Hepatic stellate cell (primary cell): ENCODE results near the gene C5orf15.
"Not testable (repeated sequence)": the region's sequence is repeated elsewhere in the genome, so short reads cannot be mapped to it uniquely, and the experiment has no call there.

ENCODE experiments used
- DNase-seq: peaks from one replicate; pipeline ENCODE4 v3.0.0; 2011; ENCODE audit warnings: low spot score

Gene C5orf15

DNA sequence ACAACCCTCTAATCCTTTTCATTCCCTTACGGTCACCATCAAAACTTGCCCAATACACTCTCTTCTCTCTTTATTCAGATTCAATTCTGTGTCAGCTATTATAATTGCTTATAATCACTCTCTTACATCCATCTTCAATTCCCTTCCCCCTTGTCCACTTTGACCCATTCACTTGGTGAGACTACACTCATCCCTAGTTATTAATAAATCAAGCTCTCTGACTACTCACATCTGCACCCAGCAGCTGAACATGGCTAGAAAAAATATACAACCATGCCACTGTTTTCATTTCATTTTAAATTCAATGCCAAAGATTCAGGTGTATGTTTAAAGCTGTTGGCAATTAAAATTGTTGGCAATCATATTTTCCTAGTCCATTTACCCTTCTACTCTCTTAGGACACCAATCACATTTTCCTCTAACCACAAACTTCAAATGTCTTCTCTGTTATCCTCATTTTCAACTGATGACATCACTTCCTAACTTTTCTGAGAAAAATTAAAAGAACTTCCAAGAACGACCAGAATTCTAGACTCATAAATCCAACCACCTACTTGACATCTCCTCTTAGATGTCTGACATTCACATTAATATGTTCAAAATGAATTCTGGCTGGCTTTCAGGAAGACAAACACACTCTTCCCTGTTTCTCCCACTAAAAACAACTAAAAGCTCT lies 5.5 kb downstream of the C5orf15 start:
- peak; percentile 50 for DNase-seq

DNA sequence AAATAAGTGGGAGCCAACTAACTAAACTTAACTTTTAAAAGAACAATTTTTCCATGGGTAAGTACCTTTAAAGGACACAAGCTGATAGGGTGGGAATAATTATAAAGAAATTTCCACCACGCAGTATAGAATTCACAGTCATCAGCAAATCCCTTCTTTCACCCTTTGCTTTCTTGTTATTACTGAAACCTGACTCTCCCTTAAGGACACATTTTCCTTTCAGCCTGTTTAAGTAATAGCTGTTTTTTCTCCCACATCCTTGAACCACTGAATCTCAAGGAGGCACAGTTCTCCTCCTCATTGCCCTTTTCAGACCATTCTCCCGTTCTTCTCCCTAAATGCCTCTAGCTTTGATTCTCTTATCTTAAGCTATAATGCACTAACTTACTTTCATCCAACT lies 6.3 kb downstream of the C5orf15 start:
- DNase-seq, result no peak

DNA sequence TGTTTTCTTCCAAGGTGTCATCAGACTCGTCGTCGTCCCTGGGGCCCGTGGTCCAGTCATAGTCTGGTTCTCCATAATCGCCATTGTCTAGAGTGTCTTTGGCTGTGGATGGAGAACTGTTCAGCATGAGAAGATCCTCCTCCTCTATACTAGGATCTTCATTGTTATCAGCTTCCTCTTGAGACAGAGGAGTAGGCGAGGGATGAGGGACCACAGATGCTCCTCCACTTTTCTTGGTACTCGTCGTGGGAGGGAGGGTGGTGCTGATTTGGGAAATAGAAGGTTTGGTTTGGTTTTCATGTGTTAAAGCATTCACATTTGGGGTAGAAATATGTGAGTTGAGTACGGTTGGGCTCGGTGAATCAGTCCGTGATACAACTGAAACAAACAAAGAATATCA lies 8.8 kb downstream of the C5orf15 start:
- DNase-seq, result no peak

DNA sequence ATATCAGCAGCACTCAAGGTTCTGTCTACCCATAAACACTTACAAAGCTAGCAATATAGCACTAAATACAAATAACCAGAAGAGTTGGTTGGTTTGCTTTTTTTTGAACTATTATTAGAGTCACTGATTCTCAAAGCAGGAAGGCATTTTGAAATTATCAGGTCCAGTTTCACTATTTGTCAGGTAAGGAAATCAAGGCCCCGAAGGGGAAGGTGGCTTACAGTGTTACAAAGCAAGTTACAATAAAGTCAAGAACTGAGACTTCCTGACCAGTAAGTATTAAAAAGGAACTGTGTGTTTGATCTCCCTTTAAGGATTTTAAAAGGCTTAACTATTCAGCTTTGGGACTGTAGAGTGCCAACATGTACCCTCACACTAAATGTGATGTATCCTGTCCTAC lies 10.8 kb downstream of the C5orf15 start:
- no peak for DNase-seq

GRCh38 chr5:133957080-133957479 lies 11.3 kb downstream of the C5orf15 start:
- no peak for DNase-seq

GRCh38 chr5:133956196-133956595 lies 12.2 kb downstream of the C5orf15 start:
- not testable (repeated sequence) for DNase-seq

- DNase-seq, result no peak
Measured at GRCh38 chr5:133953568-133954145, 14.8 kb downstream of the C5orf15 start.

DNA sequence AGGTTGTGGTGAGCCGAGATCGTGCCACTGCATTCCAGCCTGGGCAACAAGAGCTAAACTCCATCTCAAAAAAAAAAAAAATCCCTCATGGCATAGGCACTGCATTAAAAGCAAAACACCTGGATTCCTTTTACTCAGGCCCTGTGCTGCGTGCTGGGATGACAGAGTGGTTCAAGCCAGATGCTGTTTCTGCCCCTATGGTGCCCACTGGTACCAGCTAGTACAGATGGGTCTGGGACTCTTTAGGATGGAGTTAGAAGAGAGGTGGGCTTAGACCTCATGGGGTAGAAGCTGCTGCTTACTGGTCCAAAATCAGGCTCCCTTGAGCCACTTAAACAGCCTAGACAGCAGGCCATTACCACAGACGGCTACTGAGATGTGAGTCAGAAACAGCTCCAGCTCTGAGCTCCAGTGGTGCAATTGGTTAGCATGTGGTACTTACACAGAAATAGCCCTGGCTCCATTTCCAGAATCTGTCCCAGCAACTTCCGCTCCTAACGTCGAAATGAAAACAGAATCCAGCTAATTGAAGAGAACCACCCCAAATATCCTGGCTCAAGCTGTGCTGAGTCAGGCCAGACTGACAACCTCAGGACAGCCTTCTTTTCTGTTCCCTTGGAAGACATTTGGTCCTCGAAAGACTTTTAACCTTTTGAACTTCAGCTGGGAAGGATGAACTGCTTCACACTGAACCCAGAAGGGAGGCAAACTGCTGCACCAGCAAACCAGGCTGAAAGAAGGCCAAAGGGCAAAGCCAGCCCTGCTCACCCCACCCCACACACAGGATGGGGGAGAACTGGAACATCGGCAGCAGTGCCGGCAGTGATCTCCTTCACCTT lies 15.5 kb downstream of the C5orf15 start:
- DNase-seq, result peak; percentile 78

DNA sequence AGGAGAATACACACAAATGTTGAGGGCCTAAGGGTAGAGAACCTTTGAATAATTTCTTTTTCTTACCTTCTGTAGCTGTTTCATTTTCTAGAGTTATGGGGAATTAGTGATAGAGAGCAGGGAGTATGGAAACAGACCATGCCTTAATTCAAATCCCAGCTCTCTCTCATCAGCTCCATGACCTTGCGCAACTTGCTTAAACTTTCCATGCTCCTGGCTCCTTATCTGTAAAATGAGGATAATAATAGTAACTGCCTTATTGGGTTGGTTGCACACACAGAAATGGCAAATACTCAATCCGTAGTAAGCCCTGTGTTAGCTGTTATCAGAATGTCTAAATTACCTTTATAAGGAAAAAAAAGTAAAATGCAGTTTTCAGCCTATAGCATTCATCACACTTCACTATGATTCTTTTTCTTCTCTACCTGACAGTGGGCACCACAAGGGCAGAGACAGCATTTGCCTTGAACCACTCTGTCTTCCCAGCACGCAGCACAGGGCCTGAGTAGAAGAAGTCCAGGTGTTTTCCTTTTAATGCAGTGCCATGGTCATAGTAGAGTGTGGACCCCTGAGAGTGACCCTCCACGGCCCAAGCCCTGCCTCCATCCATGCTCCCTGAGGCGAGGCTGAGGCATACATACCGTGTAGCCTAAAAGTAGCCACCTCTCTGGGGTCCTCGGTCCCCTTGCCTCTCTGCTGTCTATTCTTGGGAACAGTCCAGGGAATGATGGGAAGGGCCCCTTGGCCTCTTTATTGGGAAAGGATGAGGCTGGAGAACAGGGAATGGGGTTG lies 17.4 kb downstream of the C5orf15 start:
- DNase-seq, result no peak

GRCh38 chr5:133948721-133949120 lies 19.7 kb downstream of the C5orf15 start:
- DNase-seq, result no peak

- no peak for DNase-seq
Measured at GRCh38 chr5:133947431-133947841, 21.0 kb downstream of the C5orf15 start.

DNA sequence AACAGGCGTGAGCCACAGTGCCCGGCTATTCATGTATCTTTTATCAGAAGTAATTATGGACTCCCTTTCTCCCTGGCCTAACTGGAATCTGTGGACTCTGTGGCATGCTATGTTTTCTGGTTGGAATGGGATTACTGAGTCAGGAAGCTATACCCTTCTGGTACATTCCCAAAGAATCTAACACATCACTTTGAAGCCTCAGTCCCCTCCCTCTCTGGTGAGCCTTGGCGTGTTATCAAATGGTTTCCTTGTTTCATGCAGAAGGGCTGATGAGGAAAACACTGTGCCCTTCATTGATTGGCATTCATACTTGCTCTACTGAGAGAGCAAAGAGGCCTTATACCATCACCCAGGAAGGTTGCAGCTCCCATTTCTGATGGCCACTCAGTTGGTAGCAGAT lies 22.9 kb downstream of the C5orf15 start:
- no peak for DNase-seq

- peak; percentile 32 for DNase-seq
Measured at GRCh38 chr5:133944263-133945185, 23.9 kb downstream of the C5orf15 start.

GRCh38 chr5:133943475-133943817 lies 25.0 kb downstream of the C5orf15 start:
- no peak for DNase-seq

GRCh38 chr5:133942614-133943474 lies 25.6 kb downstream of the C5orf15 start:
- no peak for DNase-seq

- no peak for DNase-seq
Measured at GRCh38 chr5:133941456-133942196, 26.8 kb downstream of the C5orf15 start.

GRCh38 chr5:133939668-133940067 lies 28.8 kb downstream of the C5orf15 start:
- no peak for DNase-seq

DNA sequence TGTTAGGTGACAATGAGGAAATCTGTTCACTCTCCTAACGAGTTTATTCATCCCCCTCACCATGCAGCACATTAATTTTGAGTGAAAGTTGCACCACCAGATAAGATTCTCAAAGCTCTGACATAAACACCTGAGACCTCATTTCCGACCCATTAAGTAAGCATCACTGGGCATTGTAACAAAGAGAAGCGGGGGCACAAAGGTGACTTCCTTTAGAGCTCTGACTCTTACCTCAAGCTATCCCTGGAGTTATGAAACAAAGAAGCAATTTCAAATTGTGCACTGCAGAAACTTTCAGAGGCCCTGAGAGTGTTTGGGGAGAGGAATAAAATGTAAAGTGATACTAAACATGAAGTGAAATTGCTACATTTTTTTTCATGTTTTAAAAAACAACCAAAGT lies 29.5 kb downstream of the C5orf15 start:
- DNase-seq, result no peak

- no peak for DNase-seq
Measured at GRCh38 chr5:133938039-133938821, 30.2 kb downstream of the C5orf15 start.
